AG09309 (cell line): Measurements from ENCODE around the gene ARL16.

Experiments
- DNase-seq: peaks from one replicate; pipeline ENCODE4 v3.0.0-alpha.2; 2010; ENCODE audit warnings: low read depth
- H3K4me3 ChIP-seq: 2 replicates; pipeline ENCODE4 v1.5.1; 2011; ENCODE audit warnings: mild to moderate bottlenecking, low read depth, low read length, moderate library complexity; ENCODE audit not compliant: control insufficient read depth
- TF ChIP-seq, protein P1 (sequence below): IDR thresholded peaks from 2 replicates; pipeline ENCODE4 v1.5.1; 2011; ENCODE audit warnings: mild to moderate bottlenecking, low read depth, low read length, inconsistent platforms; ENCODE audit not compliant: insufficient read depth, control insufficient read depth; ENCODE audit errors: missing control alignments

The ARL16 gene

GRCh38 chr17:81715872-81716673, 32.5 kb upstream of the ARL16 start:
- TF ChIP-seq, protein P1, sequence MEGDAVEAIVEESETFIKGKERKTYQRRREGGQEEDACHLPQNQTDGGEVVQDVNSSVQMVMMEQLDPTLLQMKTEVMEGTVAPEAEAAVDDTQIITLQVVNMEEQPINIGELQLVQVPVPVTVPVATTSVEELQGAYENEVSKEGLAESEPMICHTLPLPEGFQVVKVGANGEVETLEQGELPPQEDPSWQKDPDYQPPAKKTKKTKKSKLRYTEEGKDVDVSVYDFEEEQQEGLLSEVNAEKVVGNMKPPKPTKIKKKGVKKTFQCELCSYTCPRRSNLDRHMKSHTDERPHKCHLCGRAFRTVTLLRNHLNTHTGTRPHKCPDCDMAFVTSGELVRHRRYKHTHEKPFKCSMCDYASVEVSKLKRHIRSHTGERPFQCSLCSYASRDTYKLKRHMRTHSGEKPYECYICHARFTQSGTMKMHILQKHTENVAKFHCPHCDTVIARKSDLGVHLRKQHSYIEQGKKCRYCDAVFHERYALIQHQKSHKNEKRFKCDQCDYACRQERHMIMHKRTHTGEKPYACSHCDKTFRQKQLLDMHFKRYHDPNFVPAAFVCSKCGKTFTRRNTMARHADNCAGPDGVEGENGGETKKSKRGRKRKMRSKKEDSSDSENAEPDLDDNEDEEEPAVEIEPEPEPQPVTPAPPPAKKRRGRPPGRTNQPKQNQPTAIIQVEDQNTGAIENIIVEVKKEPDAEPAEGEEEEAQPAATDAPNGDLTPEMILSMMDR: no peak
- H3K4me3 ChIP-seq: no peak overlapping the region
- no peak for DNase-seq

- no peak for DNase-seq
- TF ChIP-seq, protein P1: no peak
- H3K4me3 ChIP-seq: no peak overlapping the region
Measured at GRCh38 chr17:81715107-81715871, 31.7 kb upstream of the ARL16 start.

DNA sequence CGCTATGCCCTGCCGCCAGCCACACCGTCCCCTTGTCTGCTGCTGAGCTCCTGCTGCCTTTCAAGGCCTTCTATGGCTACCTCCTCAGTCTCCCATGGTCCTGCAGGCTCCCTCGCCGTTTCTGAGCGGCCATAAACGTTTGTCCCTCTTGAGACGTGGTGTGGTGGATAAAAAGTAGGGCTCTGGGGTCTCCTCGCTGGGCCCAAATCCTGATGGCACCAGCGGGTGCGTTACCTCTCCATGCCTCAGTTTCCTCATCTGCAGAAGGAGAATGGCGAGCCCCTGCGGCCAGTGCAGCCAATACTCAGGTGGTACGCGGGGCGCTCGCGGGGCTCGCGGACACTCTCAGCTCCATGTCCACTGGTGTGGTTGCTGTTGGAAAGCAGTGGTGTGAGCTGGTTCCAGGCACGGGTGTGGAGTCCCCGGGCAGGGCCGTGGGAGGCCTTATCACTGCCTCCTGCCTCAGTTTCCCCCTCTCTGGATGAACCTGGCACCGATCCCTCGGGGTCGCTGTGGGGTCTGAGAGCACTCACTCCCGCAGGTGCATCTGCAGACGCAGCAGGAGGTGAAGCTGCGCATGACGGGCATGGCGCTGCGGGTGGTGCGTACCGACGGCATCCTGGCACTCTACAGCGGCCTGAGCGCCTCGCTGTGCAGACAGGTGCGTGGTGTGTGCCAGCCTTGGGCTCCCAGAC, 31.0 kb upstream of the ARL16 start:
- H3K4me3 ChIP-seq: no peak overlapping the region
- DNase-seq: no peak
- TF ChIP-seq, protein P1: no peak

GRCh38 chr17:81713556-81714411, 30.2 kb upstream of the ARL16 start:
- no peak for DNase-seq
- TF ChIP-seq, protein P1: no peak
- no peak overlapping the region for H3K4me3 ChIP-seq

- no peak for DNase-seq
- TF ChIP-seq, protein P1: no peak
- H3K4me3 ChIP-seq: peak overlapping the region; percentile 53
Measured at GRCh38 chr17:81713004-81713555, 29.5 kb upstream of the ARL16 start.
